Endothelial cell of hepatic sinusoid (primary cell): Measurements from ENCODE around the gene PAX8.
"Not testable (repeated sequence)": the region's sequence is repeated elsewhere in the genome, so short reads cannot be mapped to it uniquely, and the experiment has no call there.

Experiments used
- in situ Hi-C: cut with HindIII; loops from 2 replicates; pipeline ENCODE4 v1.10.0; 2017; ENCODE audit warnings: low sequenced_read_pairs

The PAX8 gene

GRCh38 chr2:113291191-113291590, 12.5 kb upstream of the PAX8 start:
- in situ Hi-C loops, result no loop called here

- in situ Hi-C loops, result not testable (repeated sequence)
Measured at GRCh38 chr2:113288674-113289149, 10.0 kb upstream of the PAX8 start.

GRCh38 chr2:113288117-113288673, 9.5 kb upstream of the PAX8 start:
- in situ Hi-C loops, result not testable (repeated sequence)

GRCh38 chr2:113285816-113286215, 7.1 kb upstream of the PAX8 start:
- in situ Hi-C loops, result no loop called here

- in situ Hi-C loops, result not testable (repeated sequence)
Measured at GRCh38 chr2:113284999-113285398, 6.3 kb upstream of the PAX8 start.

- in situ Hi-C loops, result no loop called here
Measured at GRCh38 chr2:113284476-113284875, 5.8 kb upstream of the PAX8 start.

- in situ Hi-C loops, result no loop called here
Measured at GRCh38 chr2:113283704-113284284, 5.1 kb upstream of the PAX8 start.

GRCh38 chr2:113282747-113283533, 4.2 kb upstream of the PAX8 start:
- in situ Hi-C loops, result no loop called here

- in situ Hi-C loops, result no loop called here
Measured at GRCh38 chr2:113281910-113282746, 3.4 kb upstream of the PAX8 start.

GRCh38 chr2:113278073-113278741, 514 bp downstream of the PAX8 start:
- in situ Hi-C loops, result no loop called here

- in situ Hi-C loops, result no loop called here
Measured at GRCh38 chr2:113277474-113278072, 1.1 kb downstream of the PAX8 start.

- in situ Hi-C loops, result no loop called here
Measured at GRCh38 chr2:113276761-113277425, 1.8 kb downstream of the PAX8 start.

GRCh38 chr2:113276216-113276760, 2.4 kb downstream of the PAX8 start:
- in situ Hi-C loops, result no loop called here

- in situ Hi-C loops, result no loop called here
Measured at GRCh38 chr2:113275556-113276215, 3.0 kb downstream of the PAX8 start.

- in situ Hi-C loops, result no loop called here
Measured at GRCh38 chr2:113274432-113274831, 4.3 kb downstream of the PAX8 start.

GRCh38 chr2:113273981-113274380, 4.7 kb downstream of the PAX8 start:
- in situ Hi-C loops, result no loop called here

- in situ Hi-C loops, result no loop called here
Measured at GRCh38 chr2:113273027-113273551, 5.6 kb downstream of the PAX8 start.

GRCh38 chr2:113272477-113272876, 6.2 kb downstream of the PAX8 start:
- in situ Hi-C loops, result no loop called here
